ENCODE data around the gene MOBP. TPM values are rescaled to one million over a fixed set of nuclear protein-coding genes. Genes with fewer than 3 reads are reported as not detected.

MOBP gene
- total RNA-seq, 1 experiment from 2014 or later = not detected

DNA sequence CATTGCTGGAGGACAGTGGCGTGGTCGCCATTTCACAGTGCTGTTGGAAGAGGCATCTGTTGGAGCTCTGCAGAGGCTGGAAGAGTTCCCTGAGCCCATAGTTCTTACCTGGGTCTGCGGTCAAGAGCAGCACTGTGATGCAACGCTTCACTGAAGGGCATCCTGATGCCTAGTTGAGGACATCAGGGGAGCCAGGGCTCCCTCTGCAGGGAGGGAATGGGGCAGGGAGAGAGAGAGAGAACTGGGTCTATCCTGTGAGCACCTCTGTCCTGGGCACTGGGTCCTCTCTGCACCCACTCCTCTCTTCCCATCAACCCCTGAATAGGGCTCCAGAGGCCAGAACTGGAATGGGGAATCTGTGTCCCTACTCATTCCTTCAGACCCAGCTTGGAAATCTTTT lies 23.9 kb upstream of the MOBP start:
- Histone ChIP-seq H3K36me3 (ENCODE audit: control insufficient read depth in 1 of 2, insufficient read depth in 2 of 2, low read length in 2 of 2) (no peaks in the 10 kb centered on the region), H3K27ac (ENCODE audit: low read depth, low read length) (no peak overlapping the region), H3K4me1 (ENCODE audit: control insufficient read depth in 1 of 2, insufficient read depth in 2 of 2, low read length in 2 of 2) (0 out of 4 replicates have a peak, but pooled peaks cover 0 to 2% of the 10 kb centered on the region in 2 experiments), H3K4me2 (ENCODE audit: low read length) (no peak overlapping the region), H3K27me3 (ENCODE audit: insufficient read depth, low read length) (no peaks in the 10 kb centered on the region), H3K9ac (ENCODE audit: low read length) (no peak overlapping the region), H3K9me2 (ENCODE audit: insufficient read depth) (no peaks in the 10 kb centered on the region), H4K20me1 (ENCODE audit: insufficient read depth) (no peaks in the 10 kb centered on the region), H3K79me2 (ENCODE audit: insufficient read depth, low read length) (no peaks in the 10 kb centered on the region), H2AFZ (ENCODE audit: low read depth, low read length, poor library complexity, severe bottlenecking) (no peak overlapping the region), H3K9me3 (ENCODE audit: control insufficient read depth in 1 of 2, insufficient read depth in 1 of 2, low read depth in 1 of 2, low read length in 2 of 2) (no peaks in the 10 kb centered on the region), H3K4me3 (replicated peaks in 1 of 2; ENCODE audit: low read depth in 1 of 2, low read length in 2 of 2) (no peak overlapping the region)
- RAD21 ChIA-PET (ENCODE audit: low non-redundant PET in 1 of 2, low total read pairs in 2 of 2, uncharacterized antibody in 2 of 2, unreplicated experiment in 2 of 2) = no interaction called here
- POLR2A ChIA-PET = no interaction called here
- ATAC-seq = peak; percentile 63
- BruUV-seq (replicated peaks) = no TSS peak
- intact Hi-C loops (cut with micrococcal nuclease) = no loop called here
- DNase-seq (ENCODE audit: low read depth, low spot score) = no peak
- CTCF ChIA-PET = interaction anchor here (1.4 kb wide), 1 partner anchor 13 kb away, joined by 3 read pairs; no protein-coding TSS in a partner anchor
- TF ChIP-seq SIN3A (IDR thresholded peaks at IDR 0.05; ENCODE audit: low read depth) (no peak), REST (IDR thresholded peaks at IDR 0.05; ENCODE audit: low read depth) (no peak), EGR1 (IDR thresholded peaks at IDR 0.05; ENCODE audit: low read depth) (no peak), POLR2AphosphoS5 (IDR thresholded peaks at IDR 0.05; ENCODE audit: low read depth, low read length) (no peak), SRF (IDR thresholded peaks at IDR 0.05; ENCODE audit: low read depth) (no peak), CTCF (IDR thresholded peaks at IDR 0.05 in 2 of 3, conservative IDR thresholded peaks at IDR 0.05 in 1 of 3; ENCODE audit: borderline replicate concordance in 1 of 3, insufficient read depth in 1 of 3, low read depth in 2 of 3, low read length in 2 of 3) (peak; percentile 19 to 30 (median 24); a peak in 3 of 6 replicates), YY1 (IDR thresholded peaks at IDR 0.05; ENCODE audit: extremely low read depth, insufficient replicate concordance, low read depth, low read length) (no peak), RAD21 (IDR thresholded peaks at IDR 0.05; ENCODE audit: low read depth) (peak; percentile 38; the same call in 1 of the 2 replicates), EZH2 (IDR thresholded peaks at IDR 0.05) (no peak), JUND (IDR thresholded peaks at IDR 0.05) (no peak), ELF1 (IDR thresholded peaks at IDR 0.05; ENCODE audit: borderline replicate concordance, low read depth) (no peak)
